GM12878 (cell line): Measurements from ENCODE around the gene UBE2O. TPM values are rescaled to one million over a fixed set of nuclear protein-coding genes. Genes with fewer than 3 reads are reported as not detected.
A peak's percentile ranks its signal among the peaks of the same experiment; 100 is the strongest.

Experiments used
- ATAC-seq: fragments of 200-7000 bp; cut with Tn5 transposase; 3 replicates; pipeline ENCODE4 v1.9.1; 2020; ENCODE audit warnings: mild to moderate bottlenecking, moderate library complexity
- BruUV-seq: library from RNA; stranded (reverse); fragments of 400-500 nt; replicated peaks from 2 replicates; lab custom pipeline; 2021; lab: Mats Ljungman, UMichigan
- CTCF ChIA-PET: fragments of 300-600 bp; sonication (Branson Sonifier 250); formaldehyde crosslinking; extraction: SDS; loops from one replicate; lab custom pipeline; 2021; ENCODE audit warnings: inconsistent platforms; lab: Yijun Ruan, JAX
- POLR2A ChIA-PET: fragments of 350-600 bp; formaldehyde crosslinking; extraction: SDS; loops from one replicate; lab custom pipeline; 2021; ENCODE audit warnings: inconsistent platforms; lab: Charles Lee
- RAD21 ChIA-PET: fragments of 300-600 bp; sonication (Branson Sonifier 250); formaldehyde crosslinking; loops from one replicate; lab custom pipeline; 2023; ENCODE audit warnings: antibody characterized with exemption; ENCODE audit not compliant: unreplicated experiment; lab: Charles Lee
- SMC1A ChIA-PET: fragments of 300-600 bp; sonication (Branson Sonifier 250); formaldehyde crosslinking; loops from one replicate; lab custom pipeline; 2023; ENCODE audit not compliant: unreplicated experiment, uncharacterized antibody; lab: Charles Lee
- DNase-seq: peaks from one replicate; pipeline ENCODE4 v3.0.0-alpha.2; 2011; ENCODE audit warnings: low read depth, low spot score
- FAIRE-seq: peaks from 3 replicates; lab custom pipeline; 2011; peaks lifted over from hg19 to GRCh38; lab: Jason Lieb, UNC
- H2AFZ ChIP-seq: 2 replicates; pipeline ENCODE4 v1.6.0; 2011; ENCODE audit warnings: low read depth, low read length, control low read depth; ENCODE audit not compliant: control insufficient read depth
- H3K27ac ChIP-seq: 2 replicates; pipeline ENCODE4 v1.5.1; 2011; ENCODE audit warnings: control low read depth; ENCODE audit not compliant: control insufficient read depth, insufficient read depth
- H3K27me3 ChIP-seq, 2 experiments: replicated peaks in 1 of 2; 2 replicates each; pipeline versions ENCODE4 v1.6.0 to v1.6.1; 2011; ENCODE audit warnings: low read length in 1 of 2; ENCODE audit not compliant: control insufficient read depth in 2 of 2, insufficient read depth in 2 of 2
- H3K36me3 ChIP-seq, 2 experiments: 2 replicates each; pipeline ENCODE4 v1.5.1; 2011; ENCODE audit warnings: low read length in 1 of 2; ENCODE audit not compliant: control insufficient read depth in 2 of 2, insufficient read depth in 2 of 2
- H3K4me1 ChIP-seq: 2 replicates; pipeline ENCODE4 v1.6.1; 2011; ENCODE audit warnings: mild to moderate bottlenecking, low read length, moderate library complexity, mixed read lengths; ENCODE audit not compliant: control insufficient read depth, insufficient read depth
- H3K4me2 ChIP-seq: 2 replicates; pipeline ENCODE4 v1.6.0; 2011; ENCODE audit warnings: control low read depth; ENCODE audit not compliant: control insufficient read depth, insufficient read depth
- H3K4me3 ChIP-seq: fragments of 200-600 bp; sonication (generic); 2 replicates; pipeline ENCODE4 v1.5.1; 2016
- H3K79me2 ChIP-seq: 2 replicates; pipeline ENCODE4 v1.6.0; 2011; ENCODE audit warnings: low read length; ENCODE audit not compliant: control insufficient read depth, insufficient read depth
- H3K9ac ChIP-seq: 2 replicates; pipeline ENCODE4 v1.8.0; 2011; ENCODE audit warnings: low read length, control low read depth, mixed read lengths; ENCODE audit not compliant: control insufficient read depth, insufficient read depth
- H3K9me3 ChIP-seq: replicated peaks from 3 replicates; pipeline ENCODE4 v1.5.1; 2011; ENCODE audit warnings: mild to moderate bottlenecking, low read length; ENCODE audit not compliant: control insufficient read depth, insufficient read depth
- H4K20me1 ChIP-seq: 2 replicates; pipeline ENCODE4 v1.6.0; 2011; ENCODE audit not compliant: control insufficient read depth, insufficient read depth
- MEF2B ChIP-seq: fragments of 450-650 bp; IDR thresholded peaks from 2 replicates; pipeline ENCODE4 v1.6.1; 2018; ENCODE audit warnings: mild to moderate bottlenecking, moderate library complexity; ENCODE audit not compliant: partially characterized antibody, poor library complexity, severe bottlenecking
- SMARCA5 ChIP-seq: fragments of 450-650 bp; IDR thresholded peaks from 2 replicates; pipeline ENCODE4 v1.6.1; 2017; ENCODE audit warnings: mild to moderate bottlenecking
- WGBS: methylation state at CpG from one replicate; pipeline ENCODE4 v1.1.6; 2016; ENCODE audit warnings: low lambda C conversion rate; ENCODE audit not compliant: insufficient replicate concordance, insufficient coverage; ENCODE audit errors: missing lambda C conversion rate; 5-methylcytosine and 5-hydroxymethylcytosine counted together
- in situ Hi-C: fragments of 300-500 bp; cut with MboI; formaldehyde crosslinking; loops from 9 replicates; pipeline ENCODE4 v1.14.3; 2018; ENCODE audit warnings: mixed read lengths
- intact Hi-C: fragments of 100-400 bp; cut with micrococcal nuclease; formaldehyde crosslinking; loops from one replicate; pipeline ENCODE4 v1.14.2; 2022; ENCODE audit not compliant: unreplicated experiment
- polyA plus RNA-seq, 11 experiments: library from polyadenylated mRNA; depleted of rRNA in 4 of 11; unstranded in 6 of 11; stranded (reverse) in 5 of 11; fragments of >200 nt; fragmentation: Nextera tagmentation in 4 of 11; fragmentation: Illumina TruSeq in 1 of 11; extraction: Ambion mirVana in 4 of 11; extraction: Trizol in 1 of 11; gene quantifications; 1 replicate in 1 of 11; 2 replicates in 10 of 11; pipeline versions ENCODE4 v1.2.1 to v1.2.3, GENCODE V29; 2011 to 2016; ENCODE audit warnings: inconsistent platforms in 2 of 11, missing spikeins in 2 of 11, low read depth in 1 of 11
- total RNA-seq, 4 experiments: library from RNA; depleted of rRNA in 3 of 4; stranded (reverse); fragments of >200 nt in 3 of 4; fragmentation: Illumina TruSeq in 1 of 4; extraction: Trizol in 1 of 4; gene quantifications; 2 replicates each; pipeline versions ENCODE4 v1.2.1 to v1.2.3, GENCODE V29; 2013 to 2021
- TF ChIP-seq, protein P1 (sequence below): fragments of 450-650 bp; formaldehyde crosslinking; IDR thresholded peaks from 2 replicates; pipeline ENCODE4 v1.4.0; 2022; ENCODE audit warnings: mild to moderate bottlenecking, moderate library complexity

The UBE2O gene
- total and polyA plus RNA-seq, 10 of the 15 experiments (the other 5 are each of a cell fraction or from before 2014, with no cell fraction given): 2.1 to 39.0 (median 14.1) TPM

GRCh38 chr17:76449126-76449525 lies 3.8 kb downstream of the UBE2O start (continued):
- TF ChIP-seq, protein P1, sequence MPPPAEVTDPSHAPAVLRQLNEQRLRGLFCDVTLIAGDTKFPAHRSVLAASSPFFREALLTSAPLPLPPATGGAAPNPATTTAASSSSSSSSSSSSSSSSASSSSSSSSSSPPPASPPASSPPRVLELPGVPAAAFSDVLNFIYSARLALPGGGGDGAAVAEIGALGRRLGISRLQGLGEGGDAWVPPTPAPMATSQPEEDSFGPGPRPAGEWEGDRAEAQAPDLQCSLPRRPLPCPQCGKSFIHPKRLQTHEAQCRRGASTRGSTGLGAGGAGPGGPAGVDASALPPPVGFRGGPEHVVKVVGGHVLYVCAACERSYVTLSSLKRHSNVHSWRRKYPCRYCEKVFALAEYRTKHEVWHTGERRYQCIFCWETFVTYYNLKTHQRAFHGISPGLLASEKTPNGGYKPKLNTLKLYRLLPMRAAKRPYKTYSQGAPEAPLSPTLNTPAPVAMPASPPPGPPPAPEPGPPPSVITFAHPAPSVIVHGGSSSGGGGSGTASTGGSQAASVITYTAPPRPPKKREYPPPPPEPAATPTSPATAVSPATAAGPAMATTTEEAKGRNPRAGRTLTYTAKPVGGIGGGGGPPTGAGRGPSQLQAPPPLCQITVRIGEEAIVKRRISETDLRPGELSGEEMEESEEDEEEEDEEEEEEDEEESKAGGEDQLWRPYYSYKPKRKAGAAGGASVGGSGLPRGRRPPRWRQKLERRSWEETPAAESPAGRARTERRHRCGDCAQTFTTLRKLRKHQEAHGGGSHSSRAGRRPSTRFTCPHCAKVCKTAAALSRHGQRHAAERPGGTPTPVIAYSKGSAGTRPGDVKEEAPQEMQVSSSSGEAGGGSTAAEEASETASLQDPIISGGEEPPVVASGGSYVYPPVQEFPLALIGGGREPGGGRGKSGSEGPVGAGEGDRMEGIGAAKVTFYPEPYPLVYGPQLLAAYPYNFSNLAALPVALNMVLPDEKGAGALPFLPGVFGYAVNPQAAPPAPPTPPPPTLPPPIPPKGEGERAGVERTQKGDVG (CRISPR knock-in tag): no peak

DNA sequence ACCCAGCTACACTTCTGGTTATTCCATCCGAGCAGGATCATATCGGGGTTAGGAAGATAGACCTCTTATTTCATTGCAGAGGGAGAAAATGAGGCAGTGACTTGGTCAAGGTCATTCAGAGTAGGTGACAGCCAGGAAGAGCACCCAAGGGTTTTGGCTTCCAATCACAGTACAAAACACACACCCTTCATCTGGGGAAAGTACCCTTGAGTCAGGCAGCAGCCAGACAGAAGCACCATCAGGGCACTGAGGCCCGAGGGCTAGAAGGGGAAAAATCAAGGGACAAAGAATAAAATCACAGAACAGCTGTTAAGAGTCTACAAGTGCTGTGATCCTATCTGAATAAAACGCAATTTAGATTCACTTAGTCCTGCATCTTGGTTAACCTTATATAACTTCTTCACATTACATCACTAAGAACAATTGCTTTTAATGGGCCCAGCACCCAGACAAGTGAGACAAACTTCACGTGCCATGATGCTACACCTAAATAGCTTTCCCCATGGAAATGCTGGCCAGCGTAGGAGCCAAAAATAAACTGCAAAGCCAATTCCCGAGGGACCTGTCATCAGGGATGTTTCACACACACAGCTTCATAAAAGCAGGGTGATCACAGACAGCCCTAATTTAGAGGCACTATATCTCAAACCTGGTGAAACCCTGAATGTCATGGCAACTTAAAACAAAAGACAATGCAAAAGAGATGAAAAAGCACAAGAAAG lies 4.9 kb downstream of the UBE2O start:
- intact Hi-C loops: no loop called here
- peak; percentile 77 for FAIRE-seq

More for the DNA sequence above, 4.9 kb downstream of the UBE2O start:
- H3K4me3 ChIP-seq: peak overlapping the region; percentile 12; the same call in 1 of the 2 replicates
- in situ Hi-C loops: no loop called here
- H4K20me1 ChIP-seq: 0 out of 2 replicates have a peak, but pooled peaks cover 2% of the 10 kb centered on the region
- TF ChIP-seq SMARCA5 (no peak), MEF2B (peak; percentile 65)
- ChIA-PET RAD21 (interaction anchor here (1.2 to 1.5 kb wide), 2 partner anchors 11 to 39 kb away, joined by 3 to 5 read pairs; no protein-coding TSS in a partner anchor), CTCF (interaction anchor here (0.7 to 4.6 kb wide), 8 partner anchors 9 to 75 kb away, joined by 3 to 22 read pairs (median 4); no protein-coding TSS in a partner anchor), SMC1A (interaction anchor here (0.7 to 1.9 kb wide), 5 partner anchors 10 to 51 kb away, joined by 3 to 14 read pairs (median 5); no protein-coding TSS in a partner anchor), POLR2A (interaction anchor here (1.2 kb wide), 2 partner anchors 11 to 20 kb away, joined by 3 to 4 read pairs; no protein-coding TSS in a partner anchor)
- peak overlapping the region; percentile 53 for H3K4me2 ChIP-seq
- H2AFZ ChIP-seq: no peak overlapping the region
- ATAC-seq (peak; percentile 68), DNase-seq (no peak)
- peak overlapping the region; percentile 50 for H3K27ac ChIP-seq
- no peaks in the 10 kb centered on the region for H3K36me3 ChIP-seq
- WGBS: 58% methylated on average over 7 of the region's 7 CpGs
- BruUV-seq: no TSS peak
- peaks cover 93% of the 10 kb centered on the region for H3K79me2 ChIP-seq
- H3K9ac ChIP-seq: peak overlapping the region; percentile 14; the same call in 1 of the 2 replicates
- no peaks in the 10 kb centered on the region for H3K9me3 ChIP-seq
- peaks cover 44% of the 10 kb centered on the region for H3K4me1 ChIP-seq
- H3K27me3 ChIP-seq: no peaks in the 10 kb centered on the region
